Endothelial cell of hepatic sinusoid (primary cell): Measurements from ENCODE around the gene P4HB.

Experiments used
- in situ Hi-C: cut with HindIII; loops from 2 replicates; pipeline ENCODE4 v1.10.0; 2017; ENCODE audit warnings: low sequenced_read_pairs

The P4HB gene

DNA sequence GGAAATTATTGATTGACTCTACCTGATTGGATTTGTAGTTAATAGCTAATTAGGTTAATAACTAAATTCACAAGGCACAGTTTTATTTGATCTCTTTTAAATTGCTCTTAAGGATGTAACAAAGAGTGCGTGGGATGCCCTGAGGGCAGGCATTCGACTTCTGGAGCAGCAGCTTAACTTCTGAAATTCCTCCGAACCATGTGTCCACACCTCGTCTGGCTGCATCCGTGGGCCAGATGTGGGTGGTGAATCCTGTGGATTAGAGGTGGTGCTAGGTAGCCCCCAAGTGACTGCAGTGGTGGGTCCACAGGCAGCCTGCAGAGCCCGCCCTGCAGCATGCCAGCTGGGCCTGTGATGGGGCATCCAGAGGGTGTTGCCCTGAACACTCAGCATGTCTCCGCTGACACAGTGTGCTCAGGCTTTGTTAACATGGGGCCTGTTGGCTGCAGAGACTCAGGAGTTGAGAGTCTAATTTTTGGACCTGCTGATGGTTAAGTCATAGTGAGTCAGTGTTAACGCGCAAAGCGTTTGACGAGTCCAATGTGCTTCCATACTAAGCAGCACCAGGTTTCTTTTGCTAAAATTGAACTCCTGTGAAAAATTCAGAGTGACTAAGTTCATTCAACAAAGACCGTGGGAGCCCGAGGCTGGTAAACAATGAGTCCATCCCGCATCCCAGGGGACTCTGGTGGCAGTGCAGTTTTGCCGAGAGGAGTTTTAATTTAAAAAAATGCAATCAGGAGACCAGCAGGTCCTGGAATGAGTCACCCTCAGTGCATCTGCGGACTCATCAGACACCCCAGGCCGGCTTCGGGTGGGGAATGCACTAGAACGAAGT lies 37.9 kb upstream of the P4HB start:
- in situ Hi-C loops, result no loop called here

DNA sequence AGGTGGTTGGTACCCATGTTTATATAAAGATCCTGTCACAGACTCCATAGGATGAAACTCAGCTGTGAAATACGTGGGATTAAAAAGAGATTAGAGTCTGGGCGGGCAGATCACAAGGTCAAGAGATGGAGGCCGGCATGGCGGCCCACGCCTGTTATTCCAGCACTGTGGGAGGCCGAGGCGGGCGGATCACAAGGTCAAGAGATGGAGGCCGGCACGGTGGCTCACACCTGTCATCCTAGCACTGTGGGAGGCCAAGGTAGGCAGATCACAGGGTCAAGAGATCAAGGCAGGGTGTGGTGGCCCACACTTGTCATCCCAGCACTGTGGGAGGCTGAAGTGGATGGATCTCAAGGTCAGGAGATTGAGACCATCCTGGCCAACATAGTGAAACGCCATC lies 35.1 kb upstream of the P4HB start:
- in situ Hi-C loops, result no loop called here

DNA sequence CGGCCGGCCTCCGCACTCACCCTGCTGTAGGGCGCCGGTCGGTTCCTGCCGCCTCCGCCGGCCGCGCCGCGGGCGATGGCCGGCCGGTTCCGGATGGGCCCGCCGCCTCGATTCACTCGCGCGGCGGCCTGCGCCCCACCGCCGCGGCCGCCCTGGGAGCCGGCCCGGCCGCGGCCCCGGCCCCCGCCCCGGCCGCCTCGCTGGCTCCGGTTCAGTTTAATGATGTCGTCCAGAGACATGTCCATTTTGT lies 30.9 kb upstream of the P4HB start:
- in situ Hi-C loops, result no loop called here

DNA sequence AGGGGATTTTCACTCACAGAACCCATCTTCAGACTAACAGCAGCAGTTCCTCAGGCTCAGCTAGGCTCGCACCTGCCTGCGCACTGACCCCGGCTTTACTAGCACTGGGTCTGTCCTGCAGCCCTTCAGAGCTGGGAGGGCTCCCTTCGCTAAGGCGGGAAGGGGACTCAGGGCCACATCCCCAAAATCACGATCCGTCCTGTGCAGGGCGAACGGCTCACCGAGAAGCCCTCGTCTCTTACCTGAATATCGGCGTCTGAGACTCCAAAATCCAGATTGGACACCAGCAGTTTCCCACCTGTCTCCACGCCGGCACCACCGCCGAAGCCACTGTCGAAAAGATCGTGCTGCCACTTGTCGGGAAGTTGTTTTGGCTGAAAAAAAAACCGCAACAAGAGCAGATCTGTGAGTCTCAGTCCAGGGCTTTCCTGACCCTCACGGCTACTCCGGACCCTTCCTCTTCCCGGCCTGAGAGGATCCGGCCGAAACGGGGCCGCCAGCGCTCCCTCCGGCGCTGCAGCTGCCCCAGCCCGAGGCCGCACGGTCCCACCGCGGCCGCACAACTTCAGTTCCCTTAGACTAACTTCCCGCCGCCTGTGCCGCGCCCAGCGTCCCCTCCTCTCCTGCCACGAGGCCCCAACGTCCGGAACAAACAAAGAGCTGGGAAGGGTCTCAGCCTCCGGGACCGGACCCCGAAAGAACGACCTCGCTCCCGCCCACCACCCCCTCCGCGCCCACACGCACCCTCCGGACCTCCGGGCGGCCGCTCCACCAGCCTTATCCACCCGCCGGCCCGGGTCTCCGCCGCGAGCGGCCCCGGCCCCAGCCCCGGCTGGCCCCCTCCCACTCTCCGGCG lies 30.3 kb upstream of the P4HB start:
- in situ Hi-C loops, result no loop called here

DNA sequence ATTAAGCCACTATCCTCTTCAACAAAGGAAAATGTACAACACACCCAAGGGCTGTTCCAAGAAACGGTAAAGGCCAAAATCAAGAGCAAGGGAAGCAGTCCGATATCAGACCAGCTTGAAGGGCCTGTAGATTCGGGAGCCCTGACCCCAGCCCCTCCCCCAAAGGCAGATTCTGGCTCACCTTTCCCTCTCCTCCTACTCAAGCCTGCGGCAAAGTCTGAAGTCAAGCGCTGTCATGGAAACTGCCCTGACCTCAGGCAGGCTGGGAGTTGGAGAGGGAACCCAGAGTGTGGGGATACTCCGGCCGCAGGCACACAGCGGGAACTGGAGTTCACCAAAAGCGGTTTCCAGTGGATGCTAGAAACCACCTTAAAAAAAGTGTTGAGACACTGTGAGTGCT lies 29.3 kb upstream of the P4HB start:
- in situ Hi-C loops, result no loop called here

DNA sequence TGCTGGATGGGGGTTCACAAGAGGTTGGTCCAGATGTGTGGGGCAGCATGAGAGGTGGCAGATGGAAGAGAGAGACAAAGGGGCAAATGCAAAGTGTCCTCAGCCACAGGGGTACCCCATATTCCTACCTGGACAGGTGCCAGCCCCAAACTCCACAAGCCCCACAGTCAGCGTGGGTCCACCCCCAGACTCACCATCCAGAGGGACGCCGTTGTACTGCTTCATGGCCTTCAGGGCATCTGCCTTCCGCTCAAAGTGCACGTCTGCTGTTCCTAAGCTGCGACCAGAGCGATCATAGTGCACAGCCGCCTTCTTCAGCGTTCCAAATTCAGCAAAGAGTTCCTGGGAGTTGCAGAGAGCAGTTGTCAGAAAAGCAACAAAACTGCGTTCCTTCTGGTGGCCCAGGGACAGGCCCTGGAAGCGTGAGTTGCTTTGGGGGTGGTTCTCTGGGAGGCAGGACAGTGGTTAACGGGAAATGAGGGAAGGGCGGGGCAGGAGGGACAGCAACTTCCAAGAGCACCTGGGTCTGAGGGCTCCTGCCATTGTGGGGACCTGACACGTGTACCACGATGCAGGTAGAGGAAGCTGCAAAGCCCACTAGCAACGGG lies 28.8 kb upstream of the P4HB start:
- in situ Hi-C loops, result no loop called here

DNA sequence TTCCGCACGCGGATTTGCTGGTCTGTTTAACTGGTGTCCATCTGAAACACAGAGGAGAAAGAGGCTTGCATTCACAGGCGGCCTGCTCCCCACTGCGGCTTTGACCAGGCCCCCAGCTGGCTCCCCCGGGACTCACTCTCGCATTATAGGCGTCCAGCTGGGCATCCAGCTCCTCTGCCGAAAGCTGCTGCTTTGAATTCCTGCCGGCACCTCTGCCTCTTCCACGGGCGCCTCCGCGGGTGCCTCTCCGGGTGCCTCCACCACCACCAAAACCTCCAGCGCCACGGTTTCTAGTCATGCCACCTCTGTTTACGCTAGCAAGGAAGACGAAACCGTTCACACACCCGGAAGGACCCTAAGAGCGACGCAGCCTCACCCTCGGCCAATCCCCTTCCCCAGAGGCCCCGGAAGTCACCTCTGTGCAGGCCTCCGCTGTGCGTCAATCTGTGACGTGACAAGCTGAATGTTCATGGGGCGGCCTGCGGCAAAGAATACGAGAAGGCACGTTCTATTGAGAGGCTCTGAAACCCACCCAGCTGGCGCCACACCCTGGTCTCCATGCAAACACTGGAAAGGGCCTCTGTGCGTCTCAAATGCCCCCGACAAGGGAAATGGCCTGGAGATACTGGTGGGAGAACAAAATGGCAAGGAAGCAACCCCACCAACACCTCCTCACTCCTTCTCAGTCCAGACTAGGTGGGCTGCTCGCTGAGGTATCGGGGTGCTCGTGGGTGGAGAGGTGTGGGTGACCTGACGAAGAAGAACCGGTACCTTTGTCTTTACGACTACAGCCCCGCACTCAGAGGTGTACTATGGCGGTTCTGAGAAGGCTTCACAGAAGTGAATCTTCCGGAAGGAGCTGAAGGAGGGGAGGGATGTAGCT lies 28.0 kb upstream of the P4HB start:
- in situ Hi-C loops, result no loop called here

DNA sequence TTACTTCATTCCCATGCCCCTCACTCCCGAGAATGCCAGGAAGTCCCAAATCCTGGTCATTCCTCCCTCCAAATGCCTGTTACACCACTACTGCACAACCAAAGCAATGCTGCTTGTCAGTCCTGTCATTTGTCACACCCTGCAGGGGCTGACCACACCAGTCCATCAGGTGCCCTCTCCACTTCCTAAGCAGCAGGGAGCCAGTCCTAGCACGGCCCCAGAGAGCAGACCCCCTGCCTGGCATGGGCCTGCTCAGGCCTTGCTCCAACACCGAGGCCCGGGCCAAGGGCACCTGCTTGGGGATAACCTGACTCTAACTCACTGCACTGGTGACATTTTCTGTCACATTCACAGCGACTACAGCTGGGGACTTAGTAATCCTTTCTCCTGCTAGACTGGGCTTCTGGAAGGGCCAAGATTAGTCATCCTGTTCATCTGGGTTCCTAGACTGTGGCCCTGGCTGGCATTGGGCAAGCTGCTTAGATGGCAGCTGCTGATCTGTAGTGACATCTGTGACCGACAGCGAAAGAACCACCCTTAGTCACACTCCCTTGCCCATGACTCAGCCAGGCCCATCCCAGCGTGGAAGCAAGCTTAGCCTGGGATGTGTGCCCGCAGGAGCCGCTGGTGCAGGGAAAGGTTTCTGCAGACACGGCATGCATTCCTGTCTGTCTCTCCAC lies 25.7 kb upstream of the P4HB start:
- in situ Hi-C loops, result no loop called here

DNA sequence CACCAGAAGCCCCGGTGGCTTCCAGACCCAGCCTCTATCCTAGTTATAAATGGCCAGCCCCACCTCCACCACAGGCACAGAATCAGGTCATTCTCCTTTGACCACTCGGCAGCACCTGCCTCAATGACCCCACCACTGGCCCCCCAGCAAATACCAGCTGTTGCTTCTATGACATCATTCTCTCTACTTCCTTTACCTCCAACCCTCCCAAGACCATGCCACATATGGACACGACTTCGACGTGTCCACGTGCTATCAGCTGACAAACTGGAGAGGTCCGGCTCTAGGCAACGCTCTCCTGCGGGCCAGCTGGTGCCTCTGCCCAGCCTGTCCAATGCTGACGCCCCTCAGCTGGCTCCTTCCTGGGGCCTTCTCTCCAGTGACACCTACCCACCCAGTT lies 25.1 kb upstream of the P4HB start:
- in situ Hi-C loops, result no loop called here

DNA sequence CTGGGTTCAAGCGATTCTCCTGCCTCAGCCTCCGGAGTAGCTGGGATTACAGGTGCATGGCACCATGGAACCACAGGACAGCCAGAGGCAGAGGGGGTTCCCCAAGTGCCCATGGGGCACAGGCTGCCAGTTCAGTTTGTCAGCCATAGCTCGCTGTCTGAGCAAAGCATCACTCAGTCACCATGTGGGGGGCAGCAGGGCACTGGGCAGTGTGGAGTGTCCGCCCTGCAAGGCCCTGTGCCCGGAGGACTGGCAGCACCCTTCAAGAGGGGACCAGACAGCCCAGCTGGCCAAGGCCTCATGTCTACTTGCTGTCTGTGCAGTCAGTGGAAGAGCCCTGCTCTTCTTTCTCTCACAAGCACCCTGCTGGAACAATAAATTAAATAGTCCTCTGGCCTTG lies 24.6 kb upstream of the P4HB start:
- in situ Hi-C loops, result no loop called here

DNA sequence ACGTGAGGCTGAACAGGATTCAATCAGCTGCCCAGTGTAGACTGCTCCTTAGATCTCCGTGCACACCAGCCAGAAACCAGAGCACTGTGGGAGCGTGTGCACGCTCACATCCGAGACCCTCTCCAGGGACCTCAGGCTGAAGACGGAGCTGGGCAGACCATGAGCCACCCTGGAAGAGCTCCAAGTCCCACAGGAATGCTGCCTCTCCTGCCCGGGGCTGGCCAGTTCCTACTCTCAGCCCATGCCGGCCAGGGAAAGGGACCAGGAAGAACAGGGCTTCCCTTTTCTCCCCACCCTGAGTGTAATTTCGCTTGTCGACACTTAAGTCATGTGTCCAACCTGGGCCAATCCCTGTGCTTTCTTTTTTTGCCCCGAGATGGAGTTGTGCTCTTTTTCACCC lies 24.2 kb upstream of the P4HB start:
- in situ Hi-C loops, result no loop called here

DNA sequence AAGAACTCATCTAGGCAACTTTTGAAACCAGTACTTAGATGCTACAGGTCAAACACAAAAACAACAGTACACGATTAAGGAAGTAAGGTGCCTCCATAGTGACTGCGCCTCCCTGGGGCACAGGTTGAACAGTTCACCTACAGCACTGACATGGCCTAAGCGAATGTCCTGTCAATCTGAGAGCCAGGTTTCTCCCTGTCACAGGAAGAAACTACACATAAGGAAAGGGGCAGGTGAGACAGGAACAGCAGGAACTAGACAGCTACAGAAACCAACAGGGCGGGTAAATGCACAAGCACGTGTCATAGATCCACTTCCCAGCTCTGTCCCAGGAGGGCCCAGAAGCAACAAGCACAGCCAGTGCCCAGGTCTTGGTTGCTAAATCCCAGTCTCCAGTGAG lies 18.8 kb upstream of the P4HB start:
- in situ Hi-C loops, result no loop called here

DNA sequence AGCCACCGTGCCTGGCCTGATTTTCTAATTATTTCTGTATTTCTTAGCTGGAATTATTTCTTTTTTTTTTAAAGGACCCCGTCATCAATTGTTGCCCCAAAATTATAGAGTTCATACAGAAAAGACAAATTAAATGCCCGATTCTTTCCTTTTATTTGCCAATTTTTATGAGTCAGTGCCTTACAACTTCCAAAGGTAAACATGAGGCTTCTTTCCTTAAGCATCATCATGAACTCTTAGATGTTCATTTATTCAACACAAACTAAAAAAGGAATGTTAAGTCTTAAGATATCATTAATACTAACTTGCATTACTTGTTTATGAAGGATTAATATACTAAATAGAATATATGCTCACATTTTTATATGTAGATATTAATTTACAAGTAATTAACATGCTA lies 18.0 kb upstream of the P4HB start:
- in situ Hi-C loops, result no loop called here

DNA sequence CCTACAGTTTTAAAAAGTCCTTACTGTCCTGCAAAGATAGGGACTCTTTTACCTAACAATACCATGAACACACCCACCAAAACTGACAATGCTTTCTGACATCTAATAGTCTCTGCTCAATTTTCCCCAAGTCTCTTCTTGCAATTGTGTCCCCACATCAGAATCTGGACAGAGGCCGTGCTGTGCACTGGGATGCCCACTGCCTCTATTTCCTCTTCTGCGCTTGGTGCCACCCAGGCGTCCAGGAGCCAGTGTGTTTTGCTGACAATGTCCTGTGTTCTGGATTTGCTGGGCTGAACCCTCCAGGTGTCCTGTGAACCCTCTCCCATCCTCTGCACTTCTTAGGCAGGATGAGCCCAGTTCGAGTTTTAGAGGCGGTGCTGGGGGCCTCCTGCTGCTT lies 17.2 kb upstream of the P4HB start:
- in situ Hi-C loops, result no loop called here

DNA sequence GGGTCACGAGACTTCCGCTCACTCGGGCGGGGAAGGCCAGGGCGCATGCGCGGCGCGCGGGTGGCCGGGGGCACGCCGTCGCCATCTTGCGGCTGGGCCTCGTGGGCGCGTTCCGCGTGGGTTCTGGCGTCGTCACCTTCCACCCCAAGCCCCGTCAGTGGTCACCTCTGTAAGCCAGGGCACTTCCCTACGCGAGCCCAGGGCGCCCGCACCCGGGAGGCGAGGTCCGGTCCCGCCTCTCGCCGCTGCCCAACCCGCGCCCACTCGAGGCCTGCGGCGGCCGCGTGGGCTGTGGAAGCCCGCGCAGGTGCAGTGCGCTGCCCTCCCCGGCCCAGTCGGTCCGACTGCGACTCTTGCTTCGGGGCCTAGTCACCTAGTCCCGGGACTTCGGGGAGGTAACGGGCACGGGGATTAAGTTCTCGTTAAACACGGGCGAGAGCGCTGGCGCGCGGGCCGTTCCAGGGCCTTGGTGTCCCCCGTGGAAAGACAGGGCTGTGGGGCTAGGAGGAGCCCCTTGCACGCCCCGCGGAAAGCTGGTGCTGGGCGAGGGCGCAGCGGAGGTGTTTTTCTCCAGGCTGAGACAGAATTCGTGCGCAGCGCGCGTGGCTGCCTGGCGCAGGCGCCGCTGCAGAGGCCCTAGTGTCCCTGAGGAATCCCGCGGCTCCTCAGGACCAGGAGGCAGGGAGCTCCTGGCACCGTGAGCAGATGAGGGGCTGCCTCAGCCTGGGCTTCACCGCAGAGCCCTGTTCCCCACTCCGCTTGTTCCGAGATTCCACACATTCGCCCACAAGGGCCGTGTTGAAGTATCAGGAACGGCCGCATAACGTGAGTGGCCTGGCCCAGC lies 11.3 kb upstream of the P4HB start:
- in situ Hi-C loops, result no loop called here

DNA sequence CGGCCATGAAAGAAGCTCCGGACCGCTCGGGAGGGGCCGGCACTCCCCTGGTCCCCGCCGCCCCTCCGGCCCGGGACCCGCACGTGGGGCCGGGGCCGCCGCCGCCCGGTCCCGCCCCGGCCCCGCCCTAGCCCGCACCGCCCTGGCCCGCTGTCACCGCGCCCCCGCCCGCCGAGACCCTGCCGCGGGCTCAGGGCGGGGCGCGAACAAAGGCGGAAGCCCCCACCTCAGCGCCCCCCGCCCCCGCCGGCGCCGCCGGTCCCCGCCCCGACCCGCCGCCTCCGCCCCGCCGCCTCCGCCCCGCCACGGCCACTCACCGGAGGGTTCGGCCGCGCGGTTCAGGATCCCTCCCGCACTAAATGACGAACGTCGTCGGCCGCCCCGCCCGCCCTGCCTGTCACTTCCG lies 10.6 kb upstream of the P4HB start, which contains the start of gene ARHGDIA:
ARHGDIA (minus strand) TSS at position 357 of the 406 bp plus-strand sequence. CDS start 1,407 bp downstream, outside the sequence.
- in situ Hi-C loops, result no loop called here

DNA sequence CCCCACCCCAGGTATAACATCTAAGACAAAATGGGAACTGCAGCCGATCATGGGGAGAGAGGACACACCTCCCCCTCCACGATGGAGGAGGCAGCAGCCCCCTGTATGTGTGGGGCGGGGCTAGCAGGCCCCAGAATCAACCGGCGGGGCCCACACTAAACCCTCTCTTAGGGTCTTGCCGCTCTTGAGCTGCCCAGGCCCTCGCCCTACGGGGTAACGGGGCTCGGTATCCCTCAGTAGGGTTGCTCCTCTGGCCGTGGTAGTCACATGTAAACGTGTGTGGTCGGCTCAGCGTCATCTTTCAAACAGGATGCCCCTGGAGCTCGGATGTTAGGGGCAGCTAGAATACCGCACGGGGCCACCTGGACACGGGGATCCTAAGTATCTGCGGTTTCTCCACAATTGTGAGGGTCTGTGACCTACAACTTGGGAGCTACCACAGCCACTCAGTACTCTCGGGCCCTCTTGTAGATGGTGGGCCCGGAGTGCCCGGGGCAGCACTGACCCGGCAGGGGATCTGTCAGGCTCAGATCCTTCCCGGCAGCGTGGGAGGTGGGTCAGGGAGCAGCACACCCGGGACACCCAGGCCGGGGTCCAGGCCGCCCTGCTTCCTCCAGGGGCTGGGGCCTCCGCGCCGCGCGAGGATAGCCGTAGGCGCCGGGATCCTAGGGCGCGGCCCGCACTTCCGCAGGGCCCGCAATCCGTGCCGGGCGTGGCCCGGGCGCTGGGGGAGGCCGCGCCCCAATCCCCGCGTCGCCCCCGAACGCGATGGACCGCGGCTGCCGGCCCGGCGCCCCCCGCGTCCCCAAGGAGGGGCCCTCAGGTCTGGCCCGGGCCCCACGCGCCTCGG lies 10.0 kb upstream of the P4HB start:
- in situ Hi-C loops, result no loop called here

DNA sequence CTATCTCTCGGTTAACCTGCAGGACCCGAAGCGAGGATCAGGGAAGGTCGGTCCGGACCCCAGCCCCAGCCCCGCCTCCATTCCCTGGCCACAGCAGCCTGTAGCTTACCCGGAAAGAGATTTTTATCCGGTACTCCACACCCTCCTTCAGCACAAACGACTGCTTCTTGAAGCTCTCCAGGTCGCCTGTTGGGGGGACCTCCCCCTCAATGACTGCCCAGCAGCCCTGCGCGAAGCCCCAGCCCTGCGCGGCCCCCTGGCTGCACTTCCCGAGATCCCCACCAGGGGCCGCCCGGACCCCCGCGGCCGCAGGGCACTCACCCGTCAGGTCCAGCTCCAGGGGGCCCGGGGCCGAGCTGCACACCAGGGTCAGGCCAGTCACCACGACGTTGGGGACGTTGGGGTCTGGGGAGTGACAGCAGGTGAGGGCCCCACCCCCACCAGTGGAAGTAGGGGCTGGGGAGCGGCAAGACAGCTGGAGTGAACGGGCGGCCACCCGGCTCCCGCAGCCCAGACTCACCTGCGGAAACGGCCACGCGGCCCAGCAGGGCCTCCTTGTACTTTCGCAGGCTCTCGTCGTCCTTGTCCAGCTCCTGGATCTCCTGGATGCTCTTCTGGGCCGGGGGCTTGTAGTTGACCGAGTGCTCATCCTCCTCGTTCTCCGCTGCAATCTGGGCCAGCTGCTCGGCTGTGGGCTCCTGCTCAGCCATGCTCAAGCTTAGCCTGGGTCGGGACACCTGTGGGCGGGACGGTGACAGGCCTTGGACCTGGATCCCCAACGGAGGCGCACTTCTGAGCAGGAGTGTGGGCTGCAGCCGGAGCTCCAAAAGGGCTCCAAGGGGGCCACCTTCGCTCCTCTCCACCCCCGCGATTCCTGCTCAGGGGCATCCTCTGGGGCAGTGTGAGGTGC lies 9.1 kb upstream of the P4HB start:
- in situ Hi-C loops, result no loop called here
